Measurements from ENCODE around the gene SYNE2.

The SYNE2 gene

DNA sequence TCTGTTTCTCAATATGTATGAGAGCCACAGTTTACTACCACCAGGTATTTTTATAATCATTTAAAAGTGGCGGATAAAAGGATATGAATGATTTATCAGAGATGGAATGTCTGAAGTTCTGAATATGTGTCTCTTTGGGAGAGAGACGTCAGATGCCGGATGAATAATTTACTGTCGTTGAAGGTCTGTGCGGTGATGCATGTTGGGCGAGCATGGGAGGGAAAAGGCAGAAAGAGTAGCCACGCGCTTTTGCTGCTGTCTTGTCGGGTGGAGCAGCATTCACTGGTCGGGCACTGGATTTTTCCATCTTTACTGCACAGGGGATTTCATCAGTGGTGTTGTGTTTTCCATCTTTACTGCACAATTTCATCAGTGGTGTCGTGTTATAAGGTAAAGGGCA is 65.6 kb downstream of the SYNE2 start:
- no peak for DNase-seq (ENCODE audit: low read depth)
- H3K4me3 ChIP-seq (ENCODE audit: low read depth, low read length), result no peak overlapping the region
- TF ChIP-seq MYC (IDR thresholded peaks at IDR 0.05; ENCODE audit: low read depth, low read length) (no peak), MAX (IDR thresholded peaks at IDR 0.05; ENCODE audit: low read depth, low read length) (no peak), POLR2A (IDR thresholded peaks at IDR 0.05; ENCODE audit: extremely low read depth, insufficient read length) (no peak)
- TF ChIP-seq, protein P1, sequence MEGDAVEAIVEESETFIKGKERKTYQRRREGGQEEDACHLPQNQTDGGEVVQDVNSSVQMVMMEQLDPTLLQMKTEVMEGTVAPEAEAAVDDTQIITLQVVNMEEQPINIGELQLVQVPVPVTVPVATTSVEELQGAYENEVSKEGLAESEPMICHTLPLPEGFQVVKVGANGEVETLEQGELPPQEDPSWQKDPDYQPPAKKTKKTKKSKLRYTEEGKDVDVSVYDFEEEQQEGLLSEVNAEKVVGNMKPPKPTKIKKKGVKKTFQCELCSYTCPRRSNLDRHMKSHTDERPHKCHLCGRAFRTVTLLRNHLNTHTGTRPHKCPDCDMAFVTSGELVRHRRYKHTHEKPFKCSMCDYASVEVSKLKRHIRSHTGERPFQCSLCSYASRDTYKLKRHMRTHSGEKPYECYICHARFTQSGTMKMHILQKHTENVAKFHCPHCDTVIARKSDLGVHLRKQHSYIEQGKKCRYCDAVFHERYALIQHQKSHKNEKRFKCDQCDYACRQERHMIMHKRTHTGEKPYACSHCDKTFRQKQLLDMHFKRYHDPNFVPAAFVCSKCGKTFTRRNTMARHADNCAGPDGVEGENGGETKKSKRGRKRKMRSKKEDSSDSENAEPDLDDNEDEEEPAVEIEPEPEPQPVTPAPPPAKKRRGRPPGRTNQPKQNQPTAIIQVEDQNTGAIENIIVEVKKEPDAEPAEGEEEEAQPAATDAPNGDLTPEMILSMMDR (IDR thresholded peaks at IDR 0.05; ENCODE audit: low read depth, low read length), result no peak

- no peak overlapping the region for H3K4me3 ChIP-seq (ENCODE audit: low read depth, low read length)
- DNase-seq (ENCODE audit: low read depth), result no peak
- TF ChIP-seq POLR2A (IDR thresholded peaks at IDR 0.05; ENCODE audit: extremely low read depth, insufficient read length) (no peak), MYC (IDR thresholded peaks at IDR 0.05; ENCODE audit: low read depth, low read length) (no peak), MAX (IDR thresholded peaks at IDR 0.05; ENCODE audit: low read depth, low read length) (no peak)
- TF ChIP-seq, protein P1 (IDR thresholded peaks at IDR 0.05; ENCODE audit: low read depth, low read length), result no peak
These were observed 70.1 kb downstream of the SYNE2 start for GRCh38 chr14:63922696-63923421.

DNA sequence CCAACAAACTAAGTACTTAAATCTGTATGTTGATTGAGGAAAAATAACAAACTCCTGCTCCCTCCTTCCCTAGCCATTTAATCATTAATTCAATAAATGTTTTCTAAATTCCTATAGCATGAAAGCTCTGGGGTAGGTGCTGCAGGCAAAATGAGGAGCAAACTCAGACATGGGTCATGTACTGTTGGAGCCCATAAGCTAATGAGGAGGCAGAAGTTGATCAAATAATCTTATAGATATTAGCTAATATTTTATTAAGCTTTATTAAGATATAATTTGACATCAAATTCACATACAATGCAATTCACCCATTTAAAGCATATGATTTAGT is 70.6 kb downstream of the SYNE2 start:
- no peak for TF ChIP-seq POLR2A (IDR thresholded peaks at IDR 0.05; ENCODE audit: extremely low read depth, insufficient read length)
- TF ChIP-seq, protein P1 (IDR thresholded peaks at IDR 0.05; ENCODE audit: low read depth, low read length), result no peak
- TF ChIP-seq MAX (IDR thresholded peaks at IDR 0.05; ENCODE audit: low read depth, low read length), result no peak
- no peak for TF ChIP-seq MYC (IDR thresholded peaks at IDR 0.05; ENCODE audit: low read depth, low read length)
- no peak overlapping the region for H3K4me3 ChIP-seq (ENCODE audit: low read depth, low read length)
- DNase-seq (ENCODE audit: low read depth), result no peak

- H3K4me3 ChIP-seq (ENCODE audit: low read depth, low read length), result no peak overlapping the region
- no peak for TF ChIP-seq MYC (IDR thresholded peaks at IDR 0.05; ENCODE audit: low read depth, low read length)
- TF ChIP-seq MAX (IDR thresholded peaks at IDR 0.05; ENCODE audit: low read depth, low read length), result no peak
- TF ChIP-seq, protein P1 (IDR thresholded peaks at IDR 0.05; ENCODE audit: low read depth, low read length), result no peak
- TF ChIP-seq POLR2A (IDR thresholded peaks at IDR 0.05; ENCODE audit: extremely low read depth, insufficient read length), result no peak
- DNase-seq (ENCODE audit: low read depth), result no peak
These were observed 71.6 kb downstream of the SYNE2 start for GRCh38 chr14:63924375-63924774.

- no peak for DNase-seq (ENCODE audit: low read depth)
- no peak overlapping the region for H3K4me3 ChIP-seq (ENCODE audit: low read depth, low read length)
- no peak for TF ChIP-seq POLR2A (IDR thresholded peaks at IDR 0.05; ENCODE audit: extremely low read depth, insufficient read length)
- TF ChIP-seq, protein P1 (IDR thresholded peaks at IDR 0.05; ENCODE audit: low read depth, low read length), result no peak
- TF ChIP-seq MYC (IDR thresholded peaks at IDR 0.05; ENCODE audit: low read depth, low read length), result no peak
- TF ChIP-seq MAX (IDR thresholded peaks at IDR 0.05; ENCODE audit: low read depth, low read length), result no peak
These were observed 73.8 kb downstream of the SYNE2 start for GRCh38 chr14:63926641-63927040.

Measured in NB4 (cell line).